ENCODE results near the gene RHO.
"Not testable (repeated sequence)": the region's sequence is repeated elsewhere in the genome, so short reads cannot be mapped to it uniquely, and the experiment has no call there.

Gene RHO

GRCh38 chr3:129499604-129500333, 28.7 kb upstream of the RHO start:
- DNase-seq (ENCODE audit: low read depth) = not testable (repeated sequence)

GRCh38 chr3:129500334-129500658, 28.1 kb upstream of the RHO start:
- DNase-seq (ENCODE audit: low read depth) = no peak

GRCh38 chr3:129501630-129502029, 26.8 kb upstream of the RHO start:
- no peak for DNase-seq (ENCODE audit: low read depth)

- DNase-seq (ENCODE audit: low read depth) = no peak
Observed at GRCh38 chr3:129502641-129503408, 25.6 kb upstream of the RHO start.

- DNase-seq (ENCODE audit: low read depth) = no peak
Observed at GRCh38 chr3:129503471-129504291, 24.8 kb upstream of the RHO start.

GRCh38 chr3:129504471-129505100, 23.9 kb upstream of the RHO start:
- DNase-seq (ENCODE audit: low read depth) = no peak

GRCh38 chr3:129505341-129505740, 23.1 kb upstream of the RHO start:
- no peak for DNase-seq (ENCODE audit: low read depth)

- DNase-seq (ENCODE audit: low read depth) = no peak
Observed at GRCh38 chr3:129506231-129506742, 22.2 kb upstream of the RHO start.

- no peak for DNase-seq (ENCODE audit: low read depth)
Observed at GRCh38 chr3:129507181-129507831, 21.1 kb upstream of the RHO start.

GRCh38 chr3:129512595-129512994, 15.8 kb upstream of the RHO start:
- no peak for DNase-seq (ENCODE audit: low read depth)

GRCh38 chr3:129513705-129514104, 14.7 kb upstream of the RHO start:
- no peak for DNase-seq (ENCODE audit: low read depth)

- no peak for DNase-seq (ENCODE audit: low read depth)
Observed at GRCh38 chr3:129514110-129514509, 14.3 kb upstream of the RHO start.

- DNase-seq (ENCODE audit: low read depth) = no peak
Observed at GRCh38 chr3:129514563-129514962, 13.9 kb upstream of the RHO start.

GRCh38 chr3:129515108-129515820, 13.2 kb upstream of the RHO start:
- DNase-seq (ENCODE audit: low read depth) = not testable (repeated sequence)

- DNase-seq (ENCODE audit: low read depth) = not testable (repeated sequence)
Observed at GRCh38 chr3:129515821-129516432, 12.5 kb upstream of the RHO start.

GRCh38 chr3:129517516-129517915, 10.9 kb upstream of the RHO start:
- DNase-seq (ENCODE audit: low read depth) = no peak

- DNase-seq (ENCODE audit: low read depth) = no peak
Observed at GRCh38 chr3:129518038-129518561, 10.3 kb upstream of the RHO start.

GRCh38 chr3:129518581-129518980, 9.9 kb upstream of the RHO start:
- no peak for DNase-seq (ENCODE audit: low read depth)

GRCh38 chr3:129519449-129519848, 9.0 kb upstream of the RHO start:
- no peak for DNase-seq (ENCODE audit: low read depth)

All from stimulated activated CD8-positive, alpha-beta memory T cell treated with anti-CD3 and anti-CD28 coated beads, Interleukin-15, amount 100 ng/mL, for 24 hours (primary cell).